Spleen (tissue), 11 donors: ENCODE data around the gene ZBTB7C. TPM values are rescaled to one million over a fixed set of nuclear protein-coding genes. Genes with fewer than 3 reads are reported as not detected.
A peak's percentile ranks its signal among the peaks of the same experiment; 100 is the strongest.

Experiments
- DNase-seq: peaks from one replicate; pipeline ENCODE4 v3.0.0-alpha.2; 2020
- H3K27ac ChIP-seq, 8 donors: fragments of 200-600 bp; sonication (generic) in 7 of 8; 1 replicate in 4 of 8; 2 replicates in 4 of 8; pipeline versions ENCODE4 v1.5.0 to v1.8.0; 2016 to 2021; ENCODE audit warnings: inconsistent platforms in 4 of 8, mild to moderate bottlenecking in 4 of 8, moderate library complexity in 1 of 8
- H3K27me3 ChIP-seq, 7 donors: fragments of 200-600 bp; sonication (generic) in 6 of 7; replicated peaks in 1 of 7; 1 replicate in 4 of 7; 2 replicates in 3 of 7; pipeline versions ENCODE4 v1.5.0 to v1.8.0; 2016 to 2021; ENCODE audit warnings: inconsistent platforms in 3 of 7, mild to moderate bottlenecking in 1 of 7
- H3K36me3 ChIP-seq, 6 donors: fragments of 200-600 bp; sonication (generic) in 5 of 6; 1 replicate in 4 of 6; 2 replicates in 2 of 6; pipeline versions ENCODE4 v1.5.0 to v1.8.0; 2016 to 2021; ENCODE audit warnings: inconsistent platforms in 2 of 6
- H3K4me1 ChIP-seq, 6 donors: fragments of 200-600 bp; sonication (generic) in 5 of 6; 1 replicate in 3 of 6; 2 replicates in 3 of 6; pipeline versions ENCODE4 v1.5.0 to v1.8.0; 2016 to 2021; ENCODE audit warnings: inconsistent platforms in 3 of 6
- H3K4me3 ChIP-seq, 8 donors: fragments of 200-600 bp; sonication (generic) in 7 of 8; 1 replicate in 4 of 8; 2 replicates in 4 of 8; pipeline versions ENCODE4 v1.5.0 to v1.8.0; 2016 to 2021; ENCODE audit warnings: inconsistent platforms in 4 of 8, mild to moderate bottlenecking in 4 of 8, moderate library complexity in 2 of 8
- H3K9me3 ChIP-seq, 8 donors: fragments of 200-600 bp; sonication (generic) in 7 of 8; 1 replicate in 4 of 8; 2 replicates in 4 of 8; pipeline versions ENCODE4 v1.5.0 to v1.8.0; 2016 to 2021; ENCODE audit warnings: inconsistent platforms in 4 of 8
- POLR2A ChIP-seq, 3 donors: fragments of 450-650 bp; IDR thresholded peaks; one replicate each; pipeline ENCODE4 v1.5.1; 2017; ENCODE audit warnings: antibody characterized with exemption in 3 of 3, mild to moderate bottlenecking in 1 of 3
- POLR2AphosphoS5 ChIP-seq, 3 donors: sonication (generic); formaldehyde crosslinking; IDR thresholded peaks; one replicate each; pipeline ENCODE4 v1.5.1; 2017; ENCODE audit warnings: antibody characterized with exemption in 3 of 3
- WGBS, 5 donors: extraction: QIAGEN DNeasy Blood & Tissue Kit in 3 of 5; methylation state at CpG; one replicate each; pipeline versions ENCODE4 v1.1.5 to v1.1.7; 2013 to 2018; 5-methylcytosine and 5-hydroxymethylcytosine counted together
- intact Hi-C: fragments of 100-400 bp; cut with DNase I; formaldehyde crosslinking; loops from one replicate; pipeline ENCODE4 v1.15.0; 2023; ENCODE audit warnings: low total_unique reads
- polyA plus RNA-seq, 3 donors: library from polyadenylated mRNA; stranded (reverse); fragments of 200-250 nt; gene quantifications; one replicate each; pipeline ENCODE4 v1.2.1, GENCODE V29; 2013
- total RNA-seq, 7 donors: library from RNA; depleted of rRNA in 3 of 7; stranded (reverse); fragments of >200 nt in 3 of 7; fragmentation: NEBNext Ultra II Directional in 4 of 7; extraction: Animal tissue kit (Norgen Biotek cat#: 25700) in 4 of 7; gene quantifications; one replicate each; pipeline versions ENCODE4 v1.1.0 to v1.2.1, GENCODE V29; 2016 to 2021
- TF ChIP-seq, protein P1 (sequence below), 11 experiments: fragments of 200-600 bp in 7 of 11; fragments of 450-650 bp in 4 of 11; sonication (generic) in 4 of 11; IDR thresholded peaks in 8 of 11; conservative IDR thresholded peaks in 3 of 11; 1 replicate in 7 of 11; 2 replicates in 4 of 11; pipeline versions ENCODE4 v1.4.0 to v1.8.0; 2016 to 2021; ENCODE audit warnings: antibody characterized with exemption in 11 of 11, inconsistent platforms in 4 of 11, mild to moderate bottlenecking in 1 of 11
- donor health status: healthy with polysubstance abuse.
- donor health status: DM: no; HTN: no; CAD: no; lungs with moderate emphysema.
- donor health status: DM: no; HTN: no; CAD: no.
- donor health status: Bipolar disorder and iron deficiency.
- donor health status: healthy.
- donor health status: DM: no; HTN: no; CAD: no.
- donor health status: DM: yes; HTN: yes; CAD: no.

ZBTB7C gene
- total and polyA plus RNA-seq, 10 donors, result 1.00 to 64.2 (median 18.8) TPM

DNA sequence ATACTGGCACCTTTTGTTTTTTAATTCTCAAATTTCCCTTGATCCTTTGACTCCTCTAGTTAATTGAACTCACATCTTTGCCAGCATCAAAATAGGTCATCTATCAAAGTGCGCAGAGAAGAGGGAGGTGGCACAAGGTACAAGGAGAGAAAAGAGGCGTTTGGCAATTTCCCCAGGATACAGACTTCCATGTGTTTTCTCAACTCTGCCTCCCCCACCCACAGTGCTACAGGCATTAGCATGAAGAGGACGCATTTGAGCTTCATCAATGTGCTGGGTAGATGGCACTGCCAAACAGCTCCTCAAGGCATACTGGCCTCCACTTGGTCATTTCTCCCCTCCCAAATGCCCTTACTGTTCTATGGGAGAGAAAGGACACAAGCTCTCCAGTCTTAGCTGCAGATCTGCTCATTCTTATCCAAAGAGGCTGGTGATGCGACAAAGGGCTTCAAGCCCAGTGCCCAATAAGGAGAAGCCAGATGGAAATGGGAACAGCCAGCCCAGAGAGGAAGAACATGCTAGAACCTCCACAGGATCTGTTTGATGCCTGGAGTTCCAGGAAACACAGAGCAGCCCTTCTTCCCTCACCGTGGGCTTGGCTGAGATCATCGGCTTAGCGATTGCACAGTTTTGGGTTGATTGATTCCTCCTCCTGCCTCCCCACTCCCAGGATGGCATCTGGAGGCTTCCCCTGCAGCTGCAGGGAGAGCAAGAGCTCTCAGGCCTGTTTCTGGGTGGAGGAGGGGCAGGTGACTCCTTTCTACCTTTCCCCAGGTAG, 334.1 kb downstream of the ZBTB7C start:
- 70 to 80% (median 74%) methylated on average over 7 of the region's 7 CpGs for WGBS, 5 donors
- no peaks in the 10 kb centered on the region for H3K36me3 ChIP-seq
- H3K27me3 ChIP-seq, result no peaks in the 10 kb centered on the region
- intact Hi-C loops, result no loop called here
- DNase-seq, result peak; percentile 19
- peaks cover 0 to 55% (median 12%) of the 10 kb centered on the region in 6 donors for H3K4me1 ChIP-seq
- TF ChIP-seq POLR2AphosphoS5 (IDR thresholded peaks at IDR 0.05) (no peak), POLR2A (IDR thresholded peaks at IDR 0.05) (no peak)
- TF ChIP-seq, protein P1, sequence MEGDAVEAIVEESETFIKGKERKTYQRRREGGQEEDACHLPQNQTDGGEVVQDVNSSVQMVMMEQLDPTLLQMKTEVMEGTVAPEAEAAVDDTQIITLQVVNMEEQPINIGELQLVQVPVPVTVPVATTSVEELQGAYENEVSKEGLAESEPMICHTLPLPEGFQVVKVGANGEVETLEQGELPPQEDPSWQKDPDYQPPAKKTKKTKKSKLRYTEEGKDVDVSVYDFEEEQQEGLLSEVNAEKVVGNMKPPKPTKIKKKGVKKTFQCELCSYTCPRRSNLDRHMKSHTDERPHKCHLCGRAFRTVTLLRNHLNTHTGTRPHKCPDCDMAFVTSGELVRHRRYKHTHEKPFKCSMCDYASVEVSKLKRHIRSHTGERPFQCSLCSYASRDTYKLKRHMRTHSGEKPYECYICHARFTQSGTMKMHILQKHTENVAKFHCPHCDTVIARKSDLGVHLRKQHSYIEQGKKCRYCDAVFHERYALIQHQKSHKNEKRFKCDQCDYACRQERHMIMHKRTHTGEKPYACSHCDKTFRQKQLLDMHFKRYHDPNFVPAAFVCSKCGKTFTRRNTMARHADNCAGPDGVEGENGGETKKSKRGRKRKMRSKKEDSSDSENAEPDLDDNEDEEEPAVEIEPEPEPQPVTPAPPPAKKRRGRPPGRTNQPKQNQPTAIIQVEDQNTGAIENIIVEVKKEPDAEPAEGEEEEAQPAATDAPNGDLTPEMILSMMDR (IDR thresholded peaks at IDR 0.05 in 8 of 11, conservative IDR thresholded peaks at IDR 0.05 in 3 of 11), result no peak
- no peak overlapping the region for H3K4me3 ChIP-seq
- no peaks in the 10 kb centered on the region for H3K9me3 ChIP-seq
- H3K27ac ChIP-seq, result peak overlapping the region in 5 of 8 donors; percentile 77 to 89 (median 82)

- TF ChIP-seq, protein P1 (IDR thresholded peaks at IDR 0.05 in 8 of 11, conservative IDR thresholded peaks at IDR 0.05 in 3 of 11), result no peak
- TF ChIP-seq POLR2AphosphoS5 (IDR thresholded peaks at IDR 0.05) (no peak), POLR2A (IDR thresholded peaks at IDR 0.05) (no peak)
- Histone ChIP-seq H3K9me3 (no peaks in the 10 kb centered on the region), H3K4me1 (peaks cover 0 to 55% (median 12%) of the 10 kb centered on the region in 6 donors), H3K36me3 (no peaks in the 10 kb centered on the region), H3K27me3 (no peaks in the 10 kb centered on the region), H3K27ac (peak overlapping the region; percentile 57 to 89 (median 78)), H3K4me3 (no peak overlapping the region)
- WGBS, 5 donors, result 68 to 77% (median 72%) methylated on average over 14 to 15 of the region's 15 CpGs
- intact Hi-C loops, result no loop called here
- peak; percentile 72 for DNase-seq
Observed at GRCh38 chr18:48073211-48073930, 335.8 kb downstream of the ZBTB7C start.

DNA sequence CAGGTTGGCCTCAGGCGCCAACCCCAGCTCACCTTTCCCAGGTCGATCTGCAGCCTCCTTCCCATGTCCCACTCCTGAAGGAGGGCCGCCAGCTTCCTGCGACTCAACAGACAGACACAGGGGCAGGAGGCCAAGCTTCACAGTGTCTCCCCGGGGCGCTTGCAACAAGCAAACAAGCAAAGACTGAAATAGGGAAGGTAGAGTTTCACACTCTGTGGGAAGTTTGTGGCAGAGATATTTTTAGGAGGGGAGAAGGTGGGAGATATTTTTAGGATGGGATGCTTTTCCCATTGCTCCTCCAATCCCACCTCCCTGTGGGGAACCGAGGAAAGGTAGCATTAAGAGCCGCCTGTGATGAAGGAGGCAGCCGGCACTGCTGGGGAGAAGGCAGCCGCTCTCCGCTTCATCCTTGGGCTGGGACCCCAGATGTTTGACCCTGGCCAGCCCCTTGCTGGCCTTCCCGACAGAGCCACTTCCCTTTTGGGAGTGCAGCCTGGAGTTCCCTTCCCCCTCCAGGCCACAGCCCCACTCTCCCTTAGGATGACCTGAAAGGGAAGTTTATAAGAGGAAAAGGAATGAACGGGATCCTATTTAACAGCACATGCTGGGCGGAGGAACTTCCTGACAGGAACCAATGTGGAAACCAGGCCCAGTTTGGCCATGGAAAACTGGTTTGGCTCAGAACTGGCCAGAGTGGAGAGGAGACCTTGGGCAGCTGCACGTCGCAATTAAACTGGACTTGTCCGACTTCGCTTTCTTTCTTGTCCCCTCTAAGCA, 336.6 kb downstream of the ZBTB7C start:
- peaks cover 0 to 52% (median 12%) of the 10 kb centered on the region in 6 donors for H3K4me1 ChIP-seq
- no peaks in the 10 kb centered on the region for H3K27me3 ChIP-seq
- peak; percentile 48 to 74 (median 73) for TF ChIP-seq POLR2AphosphoS5 (IDR thresholded peaks at IDR 0.05)
- TF ChIP-seq POLR2A (IDR thresholded peaks at IDR 0.05), result no peak
- no peaks in the 10 kb centered on the region for H3K9me3 ChIP-seq
- DNase-seq, result peak; percentile 75
- peak overlapping the region in 7 of 8 donors; percentile 57 to 89 (median 78) for H3K27ac ChIP-seq
- no peaks in the 10 kb centered on the region for H3K36me3 ChIP-seq
- H3K4me3 ChIP-seq, result no peak overlapping the region
- intact Hi-C loops, result no loop called here
- 52 to 58% (median 55%) methylated on average over 18 of the region's 18 CpGs for WGBS, 5 donors

DNA sequence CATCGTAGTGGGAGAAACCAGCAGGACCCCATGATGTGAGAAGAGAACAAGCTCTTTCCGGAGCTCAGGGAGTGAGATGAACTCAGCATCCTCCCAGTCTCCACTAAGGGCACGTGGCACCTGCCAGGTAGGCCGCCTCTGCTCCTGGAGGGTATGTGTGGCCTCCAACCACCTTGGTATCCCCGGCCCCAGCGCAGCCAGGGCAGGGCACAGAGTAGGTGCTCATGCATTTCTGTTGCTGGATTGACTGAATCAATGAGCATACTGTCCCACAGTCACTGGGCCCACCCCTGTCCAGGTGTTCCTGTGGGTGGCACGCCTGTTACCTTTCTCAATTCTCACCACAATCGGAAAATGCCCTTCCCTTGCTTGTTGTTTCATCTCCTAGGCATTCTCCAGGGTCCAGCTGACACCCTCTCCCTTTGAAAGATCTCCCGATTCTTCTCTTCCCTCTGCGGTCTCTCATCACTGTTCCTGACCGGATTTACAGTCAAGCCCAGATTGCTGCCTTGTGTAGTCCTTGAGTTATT, 340.2 kb downstream of the ZBTB7C start:
- Histone ChIP-seq H3K9me3 (no peaks in the 10 kb centered on the region), H3K27me3 (no peaks in the 10 kb centered on the region), H3K27ac (no peak overlapping the region), H3K4me3 (no peak overlapping the region), H3K4me1 (peaks cover 0 to 25% (median 9%) of the 10 kb centered on the region in 6 donors), H3K36me3 (no peaks in the 10 kb centered on the region)
- WGBS, 5 donors, result 80 to 96% (median 91%) methylated on average over 9 to 11 of the region's 11 CpGs
- DNase-seq, result peak; percentile 51
- peak in 1 of 3 donors; percentile 13 for TF ChIP-seq POLR2AphosphoS5 (IDR thresholded peaks at IDR 0.05)
- no peak for TF ChIP-seq POLR2A (IDR thresholded peaks at IDR 0.05)
- TF ChIP-seq, protein P1 (IDR thresholded peaks at IDR 0.05 in 8 of 11, conservative IDR thresholded peaks at IDR 0.05 in 3 of 11), result no peak
- intact Hi-C loops, result no loop called here
